ENCODE data around the gene C3orf85. TPM values are rescaled to one million over a fixed set of nuclear protein-coding genes. Genes with fewer than 3 reads are reported as not detected.

Gene C3orf85
- total RNA-seq, 1 experiment from 2014 or later = not detected

GRCh38 chr3:109109574-109109973 lies 26.9 kb upstream of the C3orf85 start:
- CTCF ChIA-PET = no interaction called here

GRCh38 chr3:109112946-109113760 lies 23.4 kb upstream of the C3orf85 start:
- Histone ChIP-seq H3K9me3 (ENCODE audit: low read depth, low read length, poor library complexity, severe bottlenecking) (no peaks in the 10 kb centered on the region), H3K36me3 (ENCODE audit: insufficient read depth, low read length, poor library complexity, severe bottlenecking) (no peaks in the 10 kb centered on the region), H3K27ac (ENCODE audit: low read depth, low read length, poor library complexity, severe bottlenecking) (no peak overlapping the region), H3K27me3 (replicated peaks; ENCODE audit: insufficient read depth, low read depth, low read length, poor library complexity) (no peaks in the 10 kb centered on the region), H3K4me1 (ENCODE audit: insufficient read depth, low read length, poor library complexity, severe bottlenecking) (no peaks in the 10 kb centered on the region), H3K4me3 (ENCODE audit: low read depth, low read length, poor library complexity, severe bottlenecking) (no peak overlapping the region)
- intact Hi-C loops (cut with micrococcal nuclease; ENCODE audit: unreplicated experiment) = no loop called here
- BruUV-seq (replicated peaks) = no TSS peak
- ChIA-PET CTCF (no interaction called here), POLR2A (ENCODE audit: low non-redundant PET) (no interaction called here)
- TF ChIP-seq CTCF (conservative IDR thresholded peaks at IDR 0.05; ENCODE audit: low read depth, low read length) = no peak
- no peak for DNase-seq (ENCODE audit: low spot score)

More at GRCh38 chr3:109109574-109109973, 26.9 kb upstream of the C3orf85 start:
- no peaks in the 10 kb centered on the region for H3K27me3 ChIP-seq (replicated peaks; ENCODE audit: insufficient read depth, low read depth, low read length, poor library complexity)
- no peaks in the 10 kb centered on the region for H3K4me1 ChIP-seq (ENCODE audit: insufficient read depth, low read length, poor library complexity, severe bottlenecking)
- no peak overlapping the region for H3K27ac ChIP-seq (ENCODE audit: low read depth, low read length, poor library complexity, severe bottlenecking)
- POLR2A ChIA-PET (ENCODE audit: low non-redundant PET) = no interaction called here
- H3K36me3 ChIP-seq (ENCODE audit: insufficient read depth, low read length, poor library complexity, severe bottlenecking) = no peaks in the 10 kb centered on the region
- no peak overlapping the region for H3K4me3 ChIP-seq (ENCODE audit: low read depth, low read length, poor library complexity, severe bottlenecking)
- intact Hi-C loops (cut with micrococcal nuclease; ENCODE audit: unreplicated experiment) = no loop called here
- no TSS peak for BruUV-seq (replicated peaks)
- H3K9me3 ChIP-seq (ENCODE audit: low read depth, low read length, poor library complexity, severe bottlenecking) = no peaks in the 10 kb centered on the region
- no peak for TF ChIP-seq CTCF (conservative IDR thresholded peaks at IDR 0.05; ENCODE audit: low read depth, low read length)
- no peak for TF ChIP-seq EZH2 (IDR thresholded peaks at IDR 0.05; ENCODE audit: borderline replicate concordance, low read depth, low read length, poor library complexity, severe bottlenecking)
- no peak for DNase-seq (ENCODE audit: low spot score)

GRCh38 chr3:109114746-109115145 lies 21.8 kb upstream of the C3orf85 start:
- TF ChIP-seq EZH2 (IDR thresholded peaks at IDR 0.05; ENCODE audit: borderline replicate concordance, low read depth, low read length, poor library complexity, severe bottlenecking) = no peak
- no peak for TF ChIP-seq CTCF (conservative IDR thresholded peaks at IDR 0.05; ENCODE audit: low read depth, low read length)
- intact Hi-C loops (cut with micrococcal nuclease; ENCODE audit: unreplicated experiment) = no loop called here

More at GRCh38 chr3:109114746-109115145, 21.8 kb upstream of the C3orf85 start:
- no peaks in the 10 kb centered on the region for H3K4me1 ChIP-seq (ENCODE audit: insufficient read depth, low read length, poor library complexity, severe bottlenecking)
- H3K9me3 ChIP-seq (ENCODE audit: low read depth, low read length, poor library complexity, severe bottlenecking) = no peaks in the 10 kb centered on the region
- H3K27ac ChIP-seq (ENCODE audit: low read depth, low read length, poor library complexity, severe bottlenecking) = no peak overlapping the region
- no peaks in the 10 kb centered on the region for H3K36me3 ChIP-seq (ENCODE audit: insufficient read depth, low read length, poor library complexity, severe bottlenecking)
- no peaks in the 10 kb centered on the region for H3K27me3 ChIP-seq (replicated peaks; ENCODE audit: insufficient read depth, low read depth, low read length, poor library complexity)
- ChIA-PET POLR2A (ENCODE audit: low non-redundant PET) (no interaction called here), CTCF (no interaction called here)
- no peak overlapping the region for H3K4me3 ChIP-seq (ENCODE audit: low read depth, low read length, poor library complexity, severe bottlenecking)
- DNase-seq (ENCODE audit: low spot score) = no peak
- no TSS peak for BruUV-seq (replicated peaks)
